ENCODE measurements around the gene GATB. TPM values are rescaled to one million over a fixed set of nuclear protein-coding genes. Genes with fewer than 3 reads are reported as not detected.
A peak's percentile ranks its signal among the peaks of the same experiment; 100 is the strongest.

The GATB gene
- total RNA-seq, 1 donor from 2014 or later: 102 TPM

GRCh38 chr4:151690876-151691275 is 69.9 kb downstream of the GATB start:
- intact Hi-C loops (cut with micrococcal nuclease): no loop called here
- H3K27me3 ChIP-seq (ENCODE audit: low read depth): no peaks in the 10 kb centered on the region
- peak overlapping the region; percentile 92 for H3K27ac ChIP-seq (replicated peaks)
- no peaks in the 10 kb centered on the region for H3K36me3 ChIP-seq
- H3K9me3 ChIP-seq (replicated peaks): no peaks in the 10 kb centered on the region
- no peak for DNase-seq
- peaks cover 94% of the 10 kb centered on the region for H3K4me1 ChIP-seq
- TF ChIP-seq CTCF (IDR thresholded peaks at IDR 0.05; ENCODE audit: borderline replicate concordance): no peak
- H3K4me3 ChIP-seq: no peak overlapping the region

GRCh38 chr4:151690164-151690870 is 70.5 kb downstream of the GATB start:
- TF ChIP-seq CTCF (IDR thresholded peaks at IDR 0.05; ENCODE audit: borderline replicate concordance): no peak
- Histone ChIP-seq H3K27ac (replicated peaks) (peak overlapping the region; percentile 92), H3K36me3 (no peaks in the 10 kb centered on the region), H3K9me3 (replicated peaks) (no peaks in the 10 kb centered on the region), H3K27me3 (ENCODE audit: low read depth) (no peaks in the 10 kb centered on the region), H3K4me3 (no peak overlapping the region), H3K4me1 (peaks cover 96% of the 10 kb centered on the region)
- DNase-seq: no peak
- intact Hi-C loops (cut with micrococcal nuclease): no loop called here

GRCh38 chr4:151689211-151689991 is 71.4 kb downstream of the GATB start:
- intact Hi-C loops (cut with micrococcal nuclease): no loop called here
- H3K27ac ChIP-seq (replicated peaks): peak overlapping the region; percentile 92
- TF ChIP-seq CTCF (IDR thresholded peaks at IDR 0.05; ENCODE audit: borderline replicate concordance): no peak

GRCh38 chr4:151688785-151689043 is 72.1 kb downstream of the GATB start:
- no peak for TF ChIP-seq CTCF (IDR thresholded peaks at IDR 0.05; ENCODE audit: borderline replicate concordance)
- intact Hi-C loops (cut with micrococcal nuclease): no loop called here
- Histone ChIP-seq H3K4me3 (peak overlapping the region; percentile 53), H3K9me3 (replicated peaks) (no peaks in the 10 kb centered on the region), H3K36me3 (no peaks in the 10 kb centered on the region), H3K4me1 (peaks cover 97% of the 10 kb centered on the region), H3K27me3 (ENCODE audit: low read depth) (no peaks in the 10 kb centered on the region), H3K27ac (replicated peaks) (peak overlapping the region; percentile 92)
- no peak for DNase-seq

More at GRCh38 chr4:151689211-151689991, 71.4 kb downstream of the GATB start:
- Histone ChIP-seq H3K36me3 (no peaks in the 10 kb centered on the region), H3K27me3 (ENCODE audit: low read depth) (no peaks in the 10 kb centered on the region), H3K4me1 (peaks cover 96% of the 10 kb centered on the region), H3K9me3 (replicated peaks) (no peaks in the 10 kb centered on the region), H3K4me3 (no peak overlapping the region)
- no peak for DNase-seq

- peak overlapping the region; percentile 53 for H3K4me3 ChIP-seq
- intact Hi-C loops (cut with micrococcal nuclease): no loop called here
- no peaks in the 10 kb centered on the region for H3K27me3 ChIP-seq (ENCODE audit: low read depth)
- no peak for TF ChIP-seq CTCF (IDR thresholded peaks at IDR 0.05; ENCODE audit: borderline replicate concordance)
- H3K27ac ChIP-seq (replicated peaks): peak overlapping the region; percentile 92
- no peaks in the 10 kb centered on the region for H3K9me3 ChIP-seq (replicated peaks)
- H3K36me3 ChIP-seq: no peaks in the 10 kb centered on the region
- no peak for DNase-seq
- peaks cover 92% of the 10 kb centered on the region for H3K4me1 ChIP-seq
These were observed 72.6 kb downstream of the GATB start for GRCh38 chr4:151688003-151688784.

All from left ventricle myocardium inferior (tissue), 1 donor.